MM.1S (cell line): ENCODE data around the gene SMPD2.

Experiments used
- DNase-seq: peaks from one replicate; pipeline ENCODE4 v3.0.0-alpha.2; 2015
- H2AFZ ChIP-seq: fragments of 300-600 bp; sonication (generic); 2 replicates; pipeline ENCODE4 v1.6.0; 2016; ENCODE audit warnings: antibody characterized with exemption, low read length
- H3F3A ChIP-seq: fragments of 300-600 bp; sonication (generic); 2 replicates; pipeline ENCODE4 v1.6.1; 2016; ENCODE audit warnings: mild to moderate bottlenecking, antibody characterized with exemption, low read length, moderate library complexity, mixed read lengths; ENCODE audit not compliant: insufficient read depth
- H3K27ac ChIP-seq: fragments of 300-600 bp; sonication (generic); 2 replicates; pipeline ENCODE4 v1.5.1; 2016; ENCODE audit warnings: mild to moderate bottlenecking, low read length
- H3K27me3 ChIP-seq: fragments of 300-600 bp; sonication (generic); replicated peaks from 2 replicates; pipeline ENCODE4 v1.6.0; 2016; ENCODE audit warnings: low read length; ENCODE audit not compliant: insufficient read depth
- H3K36me3 ChIP-seq: fragments of 300-600 bp; sonication (generic); replicated peaks from 2 replicates; pipeline ENCODE4 v1.6.1; 2016; ENCODE audit warnings: mild to moderate bottlenecking, low read length, mixed read lengths; ENCODE audit not compliant: insufficient read depth
- H3K4me1 ChIP-seq: fragments of 300-600 bp; sonication (generic); 2 replicates; pipeline ENCODE4 v1.6.1; 2016; ENCODE audit warnings: low read length, mixed read lengths
- H3K4me2 ChIP-seq: fragments of 300-600 bp; sonication (generic); 2 replicates; pipeline ENCODE4 v1.6.0; 2016; ENCODE audit warnings: low read depth, low read length
- H3K4me3 ChIP-seq: fragments of 300-600 bp; sonication (generic); 2 replicates; pipeline ENCODE4 v1.5.1; 2016; ENCODE audit warnings: low read length, mixed read lengths
- H3K79me2 ChIP-seq: fragments of 300-600 bp; sonication (generic); 2 replicates; pipeline ENCODE4 v1.6.1; 2016; ENCODE audit warnings: mixed run types, low read length, mixed read lengths
- H3K9ac ChIP-seq: fragments of 300-600 bp; sonication (generic); 2 replicates; pipeline ENCODE4 v1.6.1; 2016; ENCODE audit warnings: low read length, mixed read lengths
- H3K9me2 ChIP-seq: fragments of 300-600 bp; sonication (generic); replicated peaks from 2 replicates; pipeline ENCODE4 v1.6.1; 2016; ENCODE audit warnings: mild to moderate bottlenecking, low read length, mixed read lengths; ENCODE audit not compliant: insufficient read depth
- H3K9me3 ChIP-seq: fragments of 300-600 bp; sonication (generic); replicated peaks from 2 replicates; pipeline ENCODE4 v1.6.1; 2016; ENCODE audit warnings: mild to moderate bottlenecking, low read length, mixed read lengths; ENCODE audit not compliant: insufficient read depth
- H4K20me1 ChIP-seq: fragments of 300-600 bp; sonication (generic); 2 replicates; pipeline ENCODE4 v1.6.1; 2016; ENCODE audit warnings: mild to moderate bottlenecking, low read length, moderate library complexity, mixed read lengths; ENCODE audit not compliant: insufficient read depth
- CTCF ChIP-seq: fragments of 300-600 bp; sonication (generic); IDR thresholded peaks from 2 replicates; pipeline ENCODE4 v1.5.1; 2016; ENCODE audit warnings: antibody characterized with exemption, low read length, mixed read lengths
- EZH2 ChIP-seq: fragments of 300-600 bp; sonication (generic); optimal IDR thresholded peaks from 2 replicates; pipeline ENCODE3; 2017; ENCODE audit warnings: low read depth, mild to moderate bottlenecking, antibody characterized with exemption, low read length, mixed read lengths
- EZH2phosphoT487 ChIP-seq: fragments of 300-600 bp; sonication (generic); IDR thresholded peaks from 2 replicates; pipeline ENCODE4 v1.6.1; 2018; ENCODE audit warnings: antibody characterized with exemption, low read length

Gene SMPD2

GRCh38 chr6:109467696-109468095, 27.2 kb downstream of the SMPD2 start:
- Histone ChIP-seq H3K36me3 (peaks cover 12% of the 10 kb centered on the region), H3F3A (no peaks in the 10 kb centered on the region), H3K9me2 (no peaks in the 10 kb centered on the region), H4K20me1 (no peaks in the 10 kb centered on the region), H2AFZ (no peak overlapping the region), H3K9ac (no peak overlapping the region), H3K4me1 (0 out of 2 replicates have a peak, but pooled peaks cover 6% of the 10 kb centered on the region), H3K9me3 (no peaks in the 10 kb centered on the region), H3K27me3 (no peaks in the 10 kb centered on the region), H3K4me3 (no peak overlapping the region), H3K4me2 (no peak overlapping the region), H3K79me2 (peaks cover 59% of the 10 kb centered on the region), H3K27ac (no peak overlapping the region)
- no peak for DNase-seq
- TF ChIP-seq EZH2phosphoT487, result no peak
- TF ChIP-seq CTCF, result no peak
- TF ChIP-seq EZH2, result no peak

GRCh38 chr6:109469591-109470189, 29.2 kb downstream of the SMPD2 start:
- no peaks in the 10 kb centered on the region for H3K9me2 ChIP-seq
- H3K9ac ChIP-seq, result no peak overlapping the region
- no peak overlapping the region for H3K27ac ChIP-seq
- no peaks in the 10 kb centered on the region for H4K20me1 ChIP-seq
- H3K27me3 ChIP-seq, result no peaks in the 10 kb centered on the region
- H3K79me2 ChIP-seq, result peaks cover 57% of the 10 kb centered on the region
- peaks cover 10% of the 10 kb centered on the region for H3K36me3 ChIP-seq
- no peak overlapping the region for H3K4me2 ChIP-seq
- DNase-seq, result no peak
- no peaks in the 10 kb centered on the region for H3F3A ChIP-seq
- 0 out of 2 replicates have a peak, but pooled peaks cover 6% of the 10 kb centered on the region for H3K4me1 ChIP-seq
- H3K4me3 ChIP-seq, result no peak overlapping the region
- no peaks in the 10 kb centered on the region for H3K9me3 ChIP-seq
- H2AFZ ChIP-seq, result no peak overlapping the region
- TF ChIP-seq EZH2 (no peak), CTCF (no peak), EZH2phosphoT487 (no peak)

DNA sequence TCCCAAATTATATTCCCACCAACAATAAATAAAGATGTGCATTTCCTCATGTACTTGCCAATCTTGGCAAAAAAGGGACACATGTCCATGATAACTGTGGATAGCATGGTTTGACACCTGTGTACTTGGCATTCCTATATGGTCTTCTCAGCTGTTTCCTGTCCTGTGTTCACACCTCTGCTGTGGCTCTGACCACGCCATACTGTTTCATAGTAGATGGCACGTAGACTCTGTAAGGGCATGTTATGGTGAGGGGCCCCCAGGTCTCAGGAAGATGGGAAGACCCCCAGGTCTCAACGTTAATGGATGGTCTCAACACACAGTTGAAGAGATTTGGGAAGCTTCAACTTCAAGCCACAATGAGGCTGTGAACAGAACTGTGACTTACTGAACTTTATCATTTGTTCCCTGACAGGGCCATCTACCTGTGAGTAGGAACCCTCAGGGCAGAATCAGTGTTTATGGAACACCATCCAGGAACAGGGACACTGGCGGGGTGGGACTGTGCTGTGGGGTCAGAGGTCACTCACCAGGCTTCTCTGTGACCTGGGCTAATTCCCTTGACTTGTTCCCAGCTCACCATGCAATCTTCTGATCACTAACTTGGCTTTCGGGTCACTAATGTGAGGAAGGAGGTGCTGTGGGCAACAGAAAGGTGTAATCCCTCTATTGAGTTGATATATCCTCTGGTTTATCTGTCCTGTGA, 30.7 kb downstream of the SMPD2 start:
- Histone ChIP-seq H4K20me1 (no peaks in the 10 kb centered on the region), H3K9me3 (no peaks in the 10 kb centered on the region), H3F3A (no peaks in the 10 kb centered on the region), H3K4me2 (no peak overlapping the region), H3K4me3 (no peak overlapping the region), H3K9me2 (no peaks in the 10 kb centered on the region), H3K27me3 (no peaks in the 10 kb centered on the region), H3K27ac (no peak overlapping the region), H3K9ac (no peak overlapping the region), H2AFZ (no peak overlapping the region), H3K36me3 (peaks cover 5% of the 10 kb centered on the region), H3K4me1 (0 out of 2 replicates have a peak, but pooled peaks cover 6% of the 10 kb centered on the region), H3K79me2 (peaks cover 53% of the 10 kb centered on the region)
- no peak for DNase-seq
- no peak for TF ChIP-seq CTCF
- TF ChIP-seq EZH2phosphoT487, result no peak
- TF ChIP-seq EZH2, result no peak
